Common myeloid progenitor, CD34-positive (primary cell): ENCODE measurements around the gene GAPVD1.
"Not testable (repeated sequence)": the region's sequence is repeated elsewhere in the genome, so short reads cannot be mapped to it uniquely, and the experiment has no call there.

Experiments
- CTCF ChIA-PET: fragments of 350-600 bp; sonication (Branson Sonifier 250); formaldehyde crosslinking; loops from one replicate; lab custom pipeline; 2021; ENCODE audit warnings: antibody characterized with exemption; lab: Charles Lee
- POLR2A ChIA-PET: fragments of 350-600 bp; sonication (Branson Sonifier 250); formaldehyde crosslinking; loops from one replicate; lab custom pipeline; 2021; ENCODE audit warnings: antibody characterized with exemption; lab: Charles Lee
- DNase-seq, 3 donors: peaks; one replicate each; pipeline versions ENCODE4 v3.0.0 to v3.0.0-alpha.2; 2013
- H3K27ac ChIP-seq, 2 experiments: 1 replicate in 1 of 2; 2 replicates in 1 of 2; pipeline ENCODE4 v1.7.0; 2013; ENCODE audit warnings: inconsistent platforms in 2 of 2, low read length in 2 of 2, mild to moderate bottlenecking in 2 of 2, low read depth in 1 of 2, moderate library complexity in 1 of 2; ENCODE audit not compliant: severe bottlenecking in 2 of 2, insufficient read depth in 1 of 2, poor library complexity in 1 of 2
- H3K27me3 ChIP-seq, 5 experiments: replicated peaks in 2 of 5; 1 replicate in 3 of 5; 2 replicates in 2 of 5; pipeline versions ENCODE4 v1.6.1 to v1.7.0; 2013; ENCODE audit warnings: low read length in 4 of 5, mild to moderate bottlenecking in 2 of 5, moderate library complexity in 2 of 5, inconsistent platforms in 1 of 5; ENCODE audit not compliant: insufficient read depth in 5 of 5, control insufficient read depth in 4 of 5
- H3K36me3 ChIP-seq, 4 experiments: 1 replicate in 2 of 4; 2 replicates in 2 of 4; pipeline versions ENCODE4 v1.6.1 to v1.7.0; 2013; ENCODE audit warnings: low read length in 3 of 4, control low read depth in 1 of 4, mild to moderate bottlenecking in 1 of 4; ENCODE audit not compliant: control insufficient read depth in 4 of 4, insufficient read depth in 4 of 4
- H3K4me1 ChIP-seq, 4 experiments: 1 replicate in 3 of 4; 2 replicates in 1 of 4; pipeline versions ENCODE4 v1.6.1 to v1.7.1; 2013; ENCODE audit warnings: low read length in 3 of 4, mild to moderate bottlenecking in 3 of 4, control low read depth in 1 of 4, inconsistent platforms in 1 of 4, moderate library complexity in 1 of 4; ENCODE audit not compliant: control insufficient read depth in 4 of 4, insufficient read depth in 4 of 4; ENCODE audit errors: control extremely low read depth in 1 of 4
- H3K4me3 ChIP-seq, 7 experiments: 1 replicate in 4 of 7; 2 replicates in 3 of 7; pipeline versions ENCODE4 v1.5.1 to v1.7.0; 2013; ENCODE audit warnings: mild to moderate bottlenecking in 7 of 7, low read length in 6 of 7, moderate library complexity in 6 of 7, inconsistent platforms in 2 of 7, low read depth in 2 of 7, control low read depth in 1 of 7; ENCODE audit not compliant: insufficient read depth in 4 of 7, control insufficient read depth in 1 of 7; ENCODE audit errors: extremely low read depth in 1 of 7
- H3K9me3 ChIP-seq, 5 experiments: 1 replicate in 4 of 5; 2 replicates in 1 of 5; pipeline versions ENCODE4 v1.6.1 to v1.7.1; 2013; ENCODE audit warnings: low read length in 4 of 5, mild to moderate bottlenecking in 2 of 5, inconsistent platforms in 1 of 5, low read depth in 1 of 5, moderate library complexity in 1 of 5; ENCODE audit not compliant: control insufficient read depth in 4 of 5, insufficient read depth in 2 of 5; ENCODE audit errors: control extremely low read depth in 1 of 5
- WGBS: methylation state at CpG from one replicate; pipeline ENCODE4 v1.1.5; 2013; ENCODE audit not compliant: insufficient coverage; 5-methylcytosine and 5-hydroxymethylcytosine counted together

The GAPVD1 gene

DNA sequence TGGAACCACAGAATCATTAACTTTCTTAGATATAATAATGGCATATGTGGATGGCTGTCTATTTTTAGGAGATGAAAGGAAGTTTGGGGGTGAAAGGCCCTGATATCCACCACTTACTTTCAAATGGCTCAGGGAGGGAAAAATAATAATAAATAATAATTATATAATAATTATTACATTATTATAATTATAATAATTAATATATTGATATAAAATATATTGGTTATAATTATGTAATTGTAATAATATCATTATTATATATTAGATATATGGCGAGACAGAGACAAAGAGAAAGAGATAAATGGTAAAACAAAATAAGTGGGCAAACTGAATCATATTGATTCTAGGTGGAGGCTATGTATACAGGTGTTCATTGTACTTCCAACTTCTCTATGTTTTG is 136.6 kb downstream of the GAPVD1 start:
- H3K36me3 ChIP-seq, result no peaks in the 10 kb centered on the region
- no peak overlapping the region for H3K4me3 ChIP-seq
- H3K27ac ChIP-seq, result no peak overlapping the region
- ChIA-PET CTCF (no interaction called here), POLR2A (no interaction called here)
- no CpG with 5 or more reads among the region's 1 CpG for WGBS
- no peak for DNase-seq
- no peaks in the 10 kb centered on the region for H3K27me3 ChIP-seq
- no peaks in the 10 kb centered on the region for H3K4me1 ChIP-seq
- H3K9me3 ChIP-seq, result no peaks in the 10 kb centered on the region

GRCh38 chr9:125399165-125399564 is 137.5 kb downstream of the GAPVD1 start:
- H3K4me3 ChIP-seq, result no peak overlapping the region
- DNase-seq, result no peak
- no peaks in the 10 kb centered on the region for H3K4me1 ChIP-seq
- 97% methylated on average over 11 of the region's 12 CpGs for WGBS
- no peaks in the 10 kb centered on the region for H3K9me3 ChIP-seq
- ChIA-PET POLR2A (no interaction called here), CTCF (interaction anchor here (1.4 kb wide), 1 partner anchor 9 kb away, joined by 3 read pairs; no protein-coding TSS in a partner anchor)
- H3K27me3 ChIP-seq, result no peaks in the 10 kb centered on the region
- H3K27ac ChIP-seq, result no peak overlapping the region
- H3K36me3 ChIP-seq, result no peaks in the 10 kb centered on the region

GRCh38 chr9:125399666-125400065 is 138.0 kb downstream of the GAPVD1 start:
- ChIA-PET CTCF (interaction anchor here (1.4 kb wide), 1 partner anchor 10 kb away, joined by 3 read pairs; no protein-coding TSS in a partner anchor), POLR2A (no interaction called here)
- Histone ChIP-seq H3K4me3 (no peak overlapping the region), H3K36me3 (no peaks in the 10 kb centered on the region), H3K27me3 (no peaks in the 10 kb centered on the region), H3K9me3 (no peaks in the 10 kb centered on the region), H3K4me1 (no peaks in the 10 kb centered on the region), H3K27ac (no peak overlapping the region)
- 96% methylated on average over 20 of the region's 20 CpGs for WGBS
- DNase-seq, result no peak

- H3K27me3 ChIP-seq, DNase-seq, H3K4me1 ChIP-seq, H3K4me3 ChIP-seq, H3K27ac ChIP-seq, H3K9me3 ChIP-seq, POLR2A ChIA-PET, H3K36me3 ChIP-seq: not testable (repeated sequence)
- CTCF ChIA-PET, result interaction anchor here (1.4 kb wide), 1 partner anchor 11 kb away, joined by 3 read pairs; no protein-coding TSS in a partner anchor
- 95% methylated on average over 4 of the region's 8 CpGs for WGBS
These were observed 138.6 kb downstream of the GAPVD1 start for GRCh38 chr9:125400232-125400631.

- WGBS, result 95% methylated on average over 6 of the region's 12 CpGs
- Histone ChIP-seq H3K4me1 (no peaks in the 10 kb centered on the region), H3K4me3 (no peak overlapping the region), H3K36me3 (no peaks in the 10 kb centered on the region), H3K27me3 (no peaks in the 10 kb centered on the region), H3K27ac (no peak overlapping the region), H3K9me3 (no peaks in the 10 kb centered on the region)
- CTCF ChIA-PET, result no interaction called here
- no peak for DNase-seq
- POLR2A ChIA-PET, result no interaction called here
These were observed 139.4 kb downstream of the GAPVD1 start for GRCh38 chr9:125400725-125401716.

GRCh38 chr9:125404733-125405132 is 143.1 kb downstream of the GAPVD1 start:
- 100% methylated on average over 4 of the region's 7 CpGs for WGBS
- no peaks in the 10 kb centered on the region for H3K36me3 ChIP-seq
- ChIA-PET CTCF (no interaction called here), POLR2A (no interaction called here)
- H3K4me3 ChIP-seq, result no peak overlapping the region
- H3K9me3 ChIP-seq, result no peaks in the 10 kb centered on the region
- H3K27ac ChIP-seq, result no peak overlapping the region
- no peak for DNase-seq
- peaks cover 0 to 14% (median 10%) of the 10 kb centered on the region in 4 experiments for H3K4me1 ChIP-seq
- H3K27me3 ChIP-seq, result peaks cover 0 to 19% (median 0%) of the 10 kb centered on the region in 5 experiments
